SK-N-SH (cell line): ENCODE results near the gene PPA1. TPM values are rescaled to one million over a fixed set of nuclear protein-coding genes. Genes with fewer than 3 reads are reported as not detected.

Experiments
- CTCF ChIA-PET: fragments of 300-600, 350-600 bp; formaldehyde crosslinking; extraction: SDS; loops from one replicate; lab custom pipeline; 2021; lab: Yijun Ruan, JAX
- POLR2A ChIA-PET: fragments of 350-600 bp; sonication (Branson Sonifier 250); formaldehyde crosslinking; extraction: SDS; loops from one replicate; lab custom pipeline; 2020; ENCODE audit warnings: antibody characterized with exemption, inconsistent platforms; lab: Yijun Ruan, JAX
- DNase-seq: peaks from one replicate; pipeline ENCODE4 v3.0.0; 2012
- H2AFZ ChIP-seq: fragments of 200-600 bp; sonication (generic); 2 replicates; pipeline ENCODE4 v1.8.1; 2016; ENCODE audit warnings: antibody characterized with exemption, mild to moderate bottlenecking, low read depth
- H3F3A ChIP-seq: fragments of 200-600 bp; sonication (generic); replicated peaks from 2 replicates; pipeline ENCODE3; 2016; ENCODE audit warnings: antibody characterized with exemption, mild to moderate bottlenecking; ENCODE audit not compliant: insufficient read depth
- H3K27ac ChIP-seq, 2 experiments: fragments of 200-500 bp in 1 of 2; fragments of 200-600 bp in 1 of 2; sonication (Bioruptor generic) in 1 of 2; sonication (generic), shearing (Covaris generic) in 1 of 2; 2 replicates each; pipeline versions ENCODE4 v1.5.1 to v1.6.1; 2014 to 2016; ENCODE audit warnings: low read depth in 2 of 2, inconsistent platforms in 1 of 2, low read length in 1 of 2, mild to moderate bottlenecking in 1 of 2, mixed read lengths in 1 of 2
- H3K27me3 ChIP-seq: fragments of 200-600 bp; sonication (generic), shearing (Covaris generic); 2 replicates; pipeline ENCODE4 v1.6.1; 2016; ENCODE audit warnings: mixed run types; ENCODE audit not compliant: insufficient read depth
- H3K36me3 ChIP-seq, 2 experiments: fragments of 200-500 bp in 1 of 2; fragments of 200-600 bp in 1 of 2; sonication (Bioruptor generic) in 1 of 2; sonication (generic) in 1 of 2; replicated peaks in 1 of 2; 2 replicates each; pipeline versions ENCODE3 to v1.5.1; 2014 to 2016; ENCODE audit warnings: low read length in 1 of 2, mild to moderate bottlenecking in 1 of 2; ENCODE audit not compliant: insufficient read depth in 2 of 2, control insufficient read depth in 1 of 2
- H3K4me1 ChIP-seq, 2 experiments: fragments of 200-500 bp in 1 of 2; fragments of 200-600 bp in 1 of 2; sonication (Bioruptor generic) in 1 of 2; sonication (generic), shearing (Covaris generic) in 1 of 2; 2 replicates each; pipeline versions ENCODE4 v1.5.1 to v1.6.1; 2014 to 2016; ENCODE audit warnings: low read depth in 1 of 2, low read length in 1 of 2, mixed run types in 1 of 2; ENCODE audit not compliant: insufficient read depth in 2 of 2, control insufficient read depth in 1 of 2
- H3K4me2 ChIP-seq: fragments of 200-600 bp; sonication (generic), shearing (Covaris generic); 2 replicates; pipeline ENCODE4 v1.6.1; 2017; ENCODE audit warnings: mixed run types
- H3K4me3 ChIP-seq, 2 experiments: fragments of 200-500 bp in 1 of 2; fragments of 200-600 bp in 1 of 2; sonication (Bioruptor generic) in 1 of 2; sonication (generic), shearing (Covaris generic) in 1 of 2; 2 replicates each; pipeline versions ENCODE4 v1.5.1 to v1.8.1; 2014 to 2016; ENCODE audit warnings: low read depth in 2 of 2, inconsistent platforms in 1 of 2, low read length in 1 of 2, mild to moderate bottlenecking in 1 of 2, mixed read lengths in 1 of 2, moderate library complexity in 1 of 2
- H3K79me2 ChIP-seq: fragments of 200-600 bp; sonication (generic); 2 replicates; pipeline ENCODE4 v1.8.1; 2017; ENCODE audit warnings: mild to moderate bottlenecking; ENCODE audit not compliant: insufficient read depth
- H3K9ac ChIP-seq: fragments of 200-600 bp; sonication (generic); 2 replicates; pipeline ENCODE4 v1.6.1; 2017; ENCODE audit warnings: mixed run types
- H3K9me2 ChIP-seq: fragments of 200-600 bp; sonication (generic); 2 replicates; pipeline ENCODE4 v1.6.1; 2017; ENCODE audit warnings: mixed run types
- H3K9me3 ChIP-seq: fragments of 200-600 bp; sonication (generic); 2 replicates; pipeline ENCODE4 v1.6.1; 2017; ENCODE audit warnings: mixed run types, mild to moderate bottlenecking, moderate library complexity
- H4K20me1 ChIP-seq: fragments of 200-600 bp; sonication (generic); 2 replicates; pipeline ENCODE4 v1.6.1; 2017; ENCODE audit warnings: mild to moderate bottlenecking, mixed run types; ENCODE audit not compliant: insufficient read depth
- CHD2 ChIP-seq: fragments of 150-350 bp; IDR thresholded peaks from 2 replicates; pipeline ENCODE4 v1.6.1; 2018; ENCODE audit warnings: low read length; ENCODE audit not compliant: partially characterized antibody
- CTCF ChIP-seq: fragments of 200-600 bp; sonication (generic); IDR thresholded peaks from 2 replicates; pipeline ENCODE4 v1.6.1; 2017; ENCODE audit warnings: antibody characterized with exemption, mild to moderate bottlenecking, moderate library complexity
- EP300 ChIP-seq, 2 experiments: IDR thresholded peaks; 2 replicates each; pipeline versions ENCODE4 v1.4.0 to v1.6.1; 2012; ENCODE audit warnings: borderline replicate concordance in 1 of 2, low read depth in 1 of 2, low read length in 1 of 2
- EZH2phosphoT487 ChIP-seq: fragments of 200-600 bp; sonication (generic); IDR thresholded peaks from 2 replicates; pipeline ENCODE4 v1.6.1; 2017; ENCODE audit warnings: low read depth, mixed run types, mild to moderate bottlenecking, antibody characterized with exemption, moderate library complexity, borderline replicate concordance
- FOSL2 ChIP-seq: IDR thresholded peaks from 2 replicates; pipeline ENCODE4 v1.4.0; 2012; ENCODE audit warnings: low read depth, mild to moderate bottlenecking, moderate library complexity, borderline replicate concordance
- FOXJ3 ChIP-seq: sonication (generic); formaldehyde crosslinking; IDR thresholded peaks from 2 replicates; pipeline ENCODE4 v1.5.1; 2020; ENCODE audit warnings: mild to moderate bottlenecking, missing genetic modification reagents
- GABPA ChIP-seq: IDR thresholded peaks from 2 replicates; pipeline ENCODE4 v1.4.0; 2012; ENCODE audit warnings: low read depth, mild to moderate bottlenecking
- GATA2 ChIP-seq: sonication (generic); formaldehyde crosslinking; IDR thresholded peaks from 2 replicates; pipeline ENCODE4 v1.5.0; 2020; ENCODE audit warnings: mild to moderate bottlenecking, missing genetic modification reagents
- JUND ChIP-seq: IDR thresholded peaks from 2 replicates; pipeline ENCODE4 v1.4.0; 2012
- MXI1 ChIP-seq: IDR thresholded peaks from 2 replicates; pipeline ENCODE4 v1.6.1; 2012; ENCODE audit warnings: mild to moderate bottlenecking, low read depth, low read length, improper control_type of control experiment
- NFIC ChIP-seq: IDR thresholded peaks from 2 replicates; pipeline ENCODE4 v1.4.0; 2012; ENCODE audit warnings: borderline replicate concordance
- NRF1 ChIP-seq: IDR thresholded peaks from 2 replicates; pipeline ENCODE4 v1.6.1; 2012; ENCODE audit warnings: low read depth, mild to moderate bottlenecking, low read length
- POLR2AphosphoS5 ChIP-seq: IDR thresholded peaks from 2 replicates; pipeline ENCODE4 v1.6.1; 2012; ENCODE audit warnings: low read depth, low read length
- RAD21 ChIP-seq: IDR thresholded peaks from 2 replicates; pipeline ENCODE4 v1.6.1; 2012; ENCODE audit warnings: mild to moderate bottlenecking, low read length
- RCOR1 ChIP-seq: fragments of 150-350 bp; IDR thresholded peaks from 2 replicates; pipeline ENCODE4 v1.6.1; 2017; ENCODE audit warnings: antibody characterized with exemption, low read length
- RXRA ChIP-seq: IDR thresholded peaks from 2 replicates; pipeline ENCODE4 v1.4.0; 2012; ENCODE audit warnings: low read depth, mild to moderate bottlenecking, borderline replicate concordance
- TAF1 ChIP-seq: IDR thresholded peaks from 2 replicates; pipeline ENCODE4 v1.6.1; 2012; ENCODE audit warnings: low read depth, mild to moderate bottlenecking, low read length, moderate library complexity, borderline replicate concordance
- TCF12 ChIP-seq: IDR thresholded peaks from 2 replicates; pipeline ENCODE4 v1.4.0; 2012
- TEAD4 ChIP-seq: IDR thresholded peaks from 2 replicates; pipeline ENCODE4 v1.4.0; 2012; ENCODE audit warnings: mild to moderate bottlenecking, borderline replicate concordance; ENCODE audit not compliant: insufficient read depth
- USF1 ChIP-seq: IDR thresholded peaks from 2 replicates; pipeline ENCODE4 v1.4.0; 2012; ENCODE audit warnings: low read depth, borderline replicate concordance
- ZBTB33 ChIP-seq: IDR thresholded peaks from 2 replicates; pipeline ENCODE4 v1.4.0; 2012; ENCODE audit warnings: low read depth, borderline replicate concordance
- WGBS: methylation state at CpG from one replicate; pipeline ENCODE4 v1.1.6; 2017; ENCODE audit warnings: low lambda C conversion rate; 5-methylcytosine and 5-hydroxymethylcytosine counted together
- polyA plus RNA-seq, 3 experiments: library from polyadenylated mRNA; depleted of rRNA; stranded (reverse); fragments of >200 nt; gene quantifications; 2 replicates each; pipeline ENCODE4 v1.2.3, GENCODE V29; 2012
- TF ChIP-seq, protein P1 (sequence below): IDR thresholded peaks from 2 replicates; pipeline ENCODE4; 2012
- TF ChIP-seq, protein P2 (sequence below): IDR thresholded peaks from 2 replicates; pipeline ENCODE4 v1.4.0; 2012; ENCODE audit warnings: low read depth
- TF ChIP-seq, protein P3 (sequence below): fragments of 150-350 bp; IDR thresholded peaks from 2 replicates; pipeline ENCODE4 v1.6.1; 2016; ENCODE audit warnings: mild to moderate bottlenecking, low read depth, low read length

The PPA1 gene
- polyA plus RNA-seq, 1 of the 3 experiments (the other 2 are of a cell fraction), result 125 TPM

- no peaks in the 10 kb centered on the region for H3K9me3 ChIP-seq
- no peaks in the 10 kb centered on the region for H3K9me2 ChIP-seq
- H3K36me3 ChIP-seq, result no peaks in the 10 kb centered on the region
- peaks cover 0 to 3% of the 10 kb centered on the region in 2 experiments; a peak in 1 of 4 replicates for H3K4me1 ChIP-seq
- no peak overlapping the region for H3K4me3 ChIP-seq
- peak overlapping the region; percentile 21; the same call in 1 of the 2 replicates for H2AFZ ChIP-seq
- TF ChIP-seq, protein P1, sequence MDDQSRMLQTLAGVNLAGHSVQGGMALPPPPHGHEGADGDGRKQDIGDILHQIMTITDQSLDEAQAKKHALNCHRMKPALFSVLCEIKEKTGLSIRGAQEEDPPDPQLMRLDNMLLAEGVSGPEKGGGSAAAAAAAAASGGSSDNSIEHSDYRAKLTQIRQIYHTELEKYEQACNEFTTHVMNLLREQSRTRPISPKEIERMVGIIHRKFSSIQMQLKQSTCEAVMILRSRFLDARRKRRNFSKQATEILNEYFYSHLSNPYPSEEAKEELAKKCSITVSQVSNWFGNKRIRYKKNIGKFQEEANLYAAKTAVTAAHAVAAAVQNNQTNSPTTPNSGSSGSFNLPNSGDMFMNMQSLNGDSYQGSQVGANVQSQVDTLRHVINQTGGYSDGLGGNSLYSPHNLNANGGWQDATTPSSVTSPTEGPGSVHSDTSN, result peak; percentile 24; the same call in 1 of the 2 replicates
- TF ChIP-seq POLR2AphosphoS5 (no peak), MXI1 (no peak), JUND (peak; percentile 72; the same call in 1 of the 2 replicates), GABPA (no peak), NFIC (peak; percentile 40; the same call in 1 of the 2 replicates), CTCF (peak; percentile 53), EP300 (IDR thresholded peaks at IDR 0.05; ENCODE audit: borderline replicate concordance in 1 of 2, low read depth in 1 of 2, low read length in 1 of 2) (0 out of 4 replicates have a peak, but pooled peaks of 1 of the 2 experiments have one; percentile 24), USF1 (peak; percentile 18; the same call in 1 of the 2 replicates), FOSL2 (peak; percentile 91; the same call in 1 of the 2 replicates), EZH2phosphoT487 (no peak), TAF1 (no peak), NRF1 (no peak), CHD2 (no peak), FOXJ3 (CRISPR knock-in tag) (no peak), GATA2 (no peak), RCOR1 (no peak), ZBTB33 (0 out of 2 replicates have a peak, but pooled peaks have one; percentile 13), RAD21 (no peak), TCF12 (peak; percentile 62), TEAD4 (no peak), RXRA (no peak)
- TF ChIP-seq, protein P2, sequence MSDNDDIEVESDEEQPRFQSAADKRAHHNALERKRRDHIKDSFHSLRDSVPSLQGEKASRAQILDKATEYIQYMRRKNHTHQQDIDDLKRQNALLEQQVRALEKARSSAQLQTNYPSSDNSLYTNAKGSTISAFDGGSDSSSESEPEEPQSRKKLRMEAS, result peak; percentile 83
- TF ChIP-seq, protein P3, sequence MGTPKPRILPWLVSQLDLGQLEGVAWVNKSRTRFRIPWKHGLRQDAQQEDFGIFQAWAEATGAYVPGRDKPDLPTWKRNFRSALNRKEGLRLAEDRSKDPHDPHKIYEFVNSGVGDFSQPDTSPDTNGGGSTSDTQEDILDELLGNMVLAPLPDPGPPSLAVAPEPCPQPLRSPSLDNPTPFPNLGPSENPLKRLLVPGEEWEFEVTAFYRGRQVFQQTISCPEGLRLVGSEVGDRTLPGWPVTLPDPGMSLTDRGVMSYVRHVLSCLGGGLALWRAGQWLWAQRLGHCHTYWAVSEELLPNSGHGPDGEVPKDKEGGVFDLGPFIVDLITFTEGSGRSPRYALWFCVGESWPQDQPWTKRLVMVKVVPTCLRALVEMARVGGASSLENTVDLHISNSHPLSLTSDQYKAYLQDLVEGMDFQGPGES, result no peak
- no peaks in the 10 kb centered on the region for H4K20me1 ChIP-seq
- no peaks in the 10 kb centered on the region for H3K27me3 ChIP-seq
- ChIA-PET CTCF (interaction anchor here (1.0 to 2.9 kb wide), 4 partner anchors 11 to 97 kb away, joined by 3 to 9 read pairs (median 5); no protein-coding TSS in a partner anchor), POLR2A (interaction anchor here (1.5 kb wide), 1 partner anchor 97 kb away, joined by 3 read pairs; no protein-coding TSS in a partner anchor)
- H3K79me2 ChIP-seq, result no peaks in the 10 kb centered on the region
- 81% methylated on average over 8 of the region's 9 CpGs for WGBS
- H3F3A ChIP-seq, result peaks cover 5% of the 10 kb centered on the region
- H3K4me2 ChIP-seq, result peak overlapping the region; percentile 16; the same call in 1 of the 2 replicates
- no peak overlapping the region for H3K9ac ChIP-seq
- DNase-seq, result no peak
- H3K27ac ChIP-seq, result peak overlapping the region in 1 of 2 experiments; percentile 40; a peak in 2 of 4 replicates
Observed at GRCh38 chr10:70267161-70267933, 34.1 kb upstream of the PPA1 start.
